Measurements from ENCODE around the gene GPA33.

Gene GPA33

DNA sequence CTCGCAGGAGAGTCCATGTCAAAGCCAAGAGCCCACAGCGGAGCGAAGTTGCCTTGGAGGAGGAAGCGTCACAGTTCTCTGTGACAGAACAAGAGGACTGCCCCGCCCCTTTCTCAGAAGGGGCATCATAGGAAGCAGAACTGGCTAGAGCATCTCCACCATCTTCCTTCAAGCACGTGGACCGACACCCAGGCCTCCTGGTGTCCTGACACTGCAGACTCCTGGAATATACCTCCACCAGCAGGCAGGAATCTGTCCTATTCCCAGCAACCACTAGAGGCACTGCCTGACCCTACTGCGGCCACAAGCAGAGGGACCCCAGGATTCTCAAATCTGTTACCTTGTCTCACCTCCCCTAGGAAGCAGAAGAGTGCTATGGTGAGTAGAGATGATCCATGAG is 37.8 kb downstream of the GPA33 start:
- no peak for TF ChIP-seq EZH2phosphoT487 (IDR thresholded peaks at IDR 0.05; ENCODE audit: borderline replicate concordance, low read length)
- TF ChIP-seq, protein P1, sequence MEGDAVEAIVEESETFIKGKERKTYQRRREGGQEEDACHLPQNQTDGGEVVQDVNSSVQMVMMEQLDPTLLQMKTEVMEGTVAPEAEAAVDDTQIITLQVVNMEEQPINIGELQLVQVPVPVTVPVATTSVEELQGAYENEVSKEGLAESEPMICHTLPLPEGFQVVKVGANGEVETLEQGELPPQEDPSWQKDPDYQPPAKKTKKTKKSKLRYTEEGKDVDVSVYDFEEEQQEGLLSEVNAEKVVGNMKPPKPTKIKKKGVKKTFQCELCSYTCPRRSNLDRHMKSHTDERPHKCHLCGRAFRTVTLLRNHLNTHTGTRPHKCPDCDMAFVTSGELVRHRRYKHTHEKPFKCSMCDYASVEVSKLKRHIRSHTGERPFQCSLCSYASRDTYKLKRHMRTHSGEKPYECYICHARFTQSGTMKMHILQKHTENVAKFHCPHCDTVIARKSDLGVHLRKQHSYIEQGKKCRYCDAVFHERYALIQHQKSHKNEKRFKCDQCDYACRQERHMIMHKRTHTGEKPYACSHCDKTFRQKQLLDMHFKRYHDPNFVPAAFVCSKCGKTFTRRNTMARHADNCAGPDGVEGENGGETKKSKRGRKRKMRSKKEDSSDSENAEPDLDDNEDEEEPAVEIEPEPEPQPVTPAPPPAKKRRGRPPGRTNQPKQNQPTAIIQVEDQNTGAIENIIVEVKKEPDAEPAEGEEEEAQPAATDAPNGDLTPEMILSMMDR (IDR thresholded peaks at IDR 0.05; ENCODE audit: low read depth, low read length, poor library complexity, severe bottlenecking): peak; percentile 60
- H3K4me3 ChIP-seq (ENCODE audit: low read length): no peak overlapping the region
- no peaks in the 10 kb centered on the region for H3K9me2 ChIP-seq (replicated peaks; ENCODE audit: control insufficient read depth, low read length)
- no peak overlapping the region for H3K4me2 ChIP-seq (ENCODE audit: low read length)
- no peaks in the 10 kb centered on the region for H3K79me2 ChIP-seq (ENCODE audit: control insufficient read depth, low read length)
- no peaks in the 10 kb centered on the region for H4K20me1 ChIP-seq (ENCODE audit: control insufficient read depth, insufficient read depth, low read depth, low read length)
- no peaks in the 10 kb centered on the region for H3K9me3 ChIP-seq (ENCODE audit: control insufficient read depth, insufficient read depth, low read length)
- no peaks in the 10 kb centered on the region for H3K36me3 ChIP-seq (ENCODE audit: control insufficient read depth, low read length)
- no peaks in the 10 kb centered on the region for H3K27me3 ChIP-seq (ENCODE audit: control insufficient read depth, low read length)
- 0 out of 2 replicates have a peak, but pooled peaks cover 3% of the 10 kb centered on the region for H3F3A ChIP-seq (ENCODE audit: control insufficient read depth, insufficient read depth)
- H3K4me1 ChIP-seq (ENCODE audit: control insufficient read depth, low read length): no peaks in the 10 kb centered on the region
- H3K27ac ChIP-seq (ENCODE audit: low read depth, low read length): no peak overlapping the region

DNA sequence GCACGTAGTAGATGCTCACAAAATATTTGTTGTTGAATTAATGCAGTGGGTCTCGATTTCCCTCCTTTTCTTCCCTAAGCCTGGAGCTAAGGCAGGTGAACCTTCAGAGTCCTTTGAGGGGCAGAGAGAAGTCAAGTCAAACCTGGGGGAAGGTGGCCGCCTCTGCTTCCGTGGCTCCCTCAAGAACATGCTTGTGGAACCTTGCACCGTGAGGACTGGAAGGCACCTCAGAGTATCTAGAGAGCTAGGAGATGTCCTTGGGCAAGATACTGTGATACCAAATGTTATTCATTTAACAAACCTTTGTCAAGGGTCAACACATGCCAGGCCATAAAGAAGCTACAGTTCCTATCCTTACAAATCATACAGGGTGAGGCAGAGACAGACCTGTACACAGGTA is 38.3 kb downstream of the GPA33 start:
- H3K79me2 ChIP-seq (ENCODE audit: control insufficient read depth, low read length): no peaks in the 10 kb centered on the region
- H3K9me2 ChIP-seq (replicated peaks; ENCODE audit: control insufficient read depth, low read length): no peaks in the 10 kb centered on the region
- no peaks in the 10 kb centered on the region for H3K36me3 ChIP-seq (ENCODE audit: control insufficient read depth, low read length)
- H3K9me3 ChIP-seq (ENCODE audit: control insufficient read depth, insufficient read depth, low read length): no peaks in the 10 kb centered on the region
- no peaks in the 10 kb centered on the region for H4K20me1 ChIP-seq (ENCODE audit: control insufficient read depth, insufficient read depth, low read depth, low read length)
- H3K4me3 ChIP-seq (ENCODE audit: low read length): no peak overlapping the region
- H3K27me3 ChIP-seq (ENCODE audit: control insufficient read depth, low read length): no peaks in the 10 kb centered on the region
- H3K4me2 ChIP-seq (ENCODE audit: low read length): no peak overlapping the region
- no peaks in the 10 kb centered on the region for H3K4me1 ChIP-seq (ENCODE audit: control insufficient read depth, low read length)
- no peak overlapping the region for H3K27ac ChIP-seq (ENCODE audit: low read depth, low read length)
- no peak for TF ChIP-seq EZH2phosphoT487 (IDR thresholded peaks at IDR 0.05; ENCODE audit: borderline replicate concordance, low read length)
- TF ChIP-seq, protein P1 (IDR thresholded peaks at IDR 0.05; ENCODE audit: low read depth, low read length, poor library complexity, severe bottlenecking): no peak
- H3F3A ChIP-seq (ENCODE audit: control insufficient read depth, insufficient read depth): 0 out of 2 replicates have a peak, but pooled peaks cover under 1% of the 10 kb centered on the region

DNA sequence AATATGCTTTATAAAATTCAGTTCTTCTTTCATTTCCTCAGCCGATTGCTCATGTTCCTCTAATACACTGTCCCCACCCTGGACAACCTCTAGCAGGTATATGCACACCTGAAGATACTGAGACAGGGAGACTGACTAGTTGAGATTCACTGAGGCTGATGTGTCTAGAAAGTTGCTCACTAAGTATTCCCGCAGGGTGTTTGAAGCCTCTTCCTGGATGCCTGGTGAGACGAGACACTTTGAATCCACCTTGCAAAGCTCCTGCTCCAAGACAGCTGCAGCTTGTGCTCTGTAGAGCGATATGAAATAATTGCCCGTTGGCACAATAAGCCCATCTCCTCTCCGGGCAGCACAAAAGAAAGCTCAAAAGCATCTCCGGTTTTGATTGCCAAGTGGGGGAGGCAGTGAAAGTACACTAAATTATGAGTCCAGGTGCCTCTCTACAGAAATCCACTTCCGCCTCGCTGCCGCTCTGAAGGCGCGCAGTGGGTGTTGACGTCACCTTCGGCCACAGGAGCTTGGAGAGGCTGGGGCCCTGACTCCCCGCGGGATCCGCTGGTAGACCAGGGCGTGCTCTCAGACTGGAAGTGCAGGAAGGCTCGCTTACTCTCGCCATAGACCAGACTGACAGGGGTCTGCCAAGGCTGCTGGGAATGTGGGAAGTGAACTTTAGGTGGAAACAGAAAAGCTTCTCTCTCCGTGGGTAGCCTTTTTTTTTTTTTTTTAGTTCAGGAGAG is 46.3 kb downstream of the GPA33 start:
- H3F3A ChIP-seq (ENCODE audit: control insufficient read depth, insufficient read depth): no peaks in the 10 kb centered on the region
- H3K79me2 ChIP-seq (ENCODE audit: control insufficient read depth, low read length): no peaks in the 10 kb centered on the region
- peak overlapping the region; percentile 95 for H3K4me2 ChIP-seq (ENCODE audit: low read length)
- peaks cover 20% of the 10 kb centered on the region for H3K4me1 ChIP-seq (ENCODE audit: control insufficient read depth, low read length)
- no peaks in the 10 kb centered on the region for H3K36me3 ChIP-seq (ENCODE audit: control insufficient read depth, low read length)
- TF ChIP-seq, protein P1 (IDR thresholded peaks at IDR 0.05; ENCODE audit: low read depth, low read length, poor library complexity, severe bottlenecking): no peak
- TF ChIP-seq EZH2phosphoT487 (IDR thresholded peaks at IDR 0.05; ENCODE audit: borderline replicate concordance, low read length): no peak
- H4K20me1 ChIP-seq (ENCODE audit: control insufficient read depth, insufficient read depth, low read depth, low read length): no peaks in the 10 kb centered on the region
- H3K27me3 ChIP-seq (ENCODE audit: control insufficient read depth, low read length): no peaks in the 10 kb centered on the region
- peak overlapping the region; percentile 49 for H3K27ac ChIP-seq (ENCODE audit: low read depth, low read length)
- peak overlapping the region; percentile 75 for H3K4me3 ChIP-seq (ENCODE audit: low read length)
- no peaks in the 10 kb centered on the region for H3K9me3 ChIP-seq (ENCODE audit: control insufficient read depth, insufficient read depth, low read length)
- no peaks in the 10 kb centered on the region for H3K9me2 ChIP-seq (replicated peaks; ENCODE audit: control insufficient read depth, low read length)
